Omental fat pad (tissue), 4 donors: ENCODE results near the gene DLGAP5. TPM values are rescaled to one million over a fixed set of nuclear protein-coding genes. Genes with fewer than 3 reads are reported as not detected.

ENCODE experiments used
- ATAC-seq: fragments of 150-250 bp; one replicate; pipeline ENCODE4 v1.9.1; 2016; ENCODE audit warnings: mild to moderate bottlenecking, moderate library complexity; ENCODE audit not compliant: low FRiP score
- DNase-seq: peaks from one replicate; pipeline ENCODE4 v3.0.0-alpha.2; 2019; ENCODE audit warnings: low spot score
- CTCF ChIP-seq, 3 donors: fragments of 450-650 bp; IDR thresholded peaks; one replicate each; pipeline ENCODE4 v1.5.1; 2016 to 2017; ENCODE audit warnings: antibody characterized with exemption in 3 of 3, mild to moderate bottlenecking in 3 of 3, moderate library complexity in 2 of 3
- total RNA-seq, 4 donors: library from RNA; depleted of rRNA; stranded (reverse); fragments of >200 nt; gene quantifications; one replicate each; pipeline ENCODE4 v1.1.0, GENCODE V29; 2016

The DLGAP5 gene
- total RNA-seq, 4 donors from 2014 or later, result 0.19 to 3.1 TPM; not detected in 2

GRCh38 chr14:55099756-55100155, 91.6 kb downstream of the DLGAP5 start:
- no peak for DNase-seq
- TF ChIP-seq CTCF (IDR thresholded peaks at IDR 0.05), result no peak
- no peak for ATAC-seq

GRCh38 chr14:55098561-55098898, 92.9 kb downstream of the DLGAP5 start:
- ATAC-seq (no peak), DNase-seq (no peak)
- TF ChIP-seq CTCF (IDR thresholded peaks at IDR 0.05), result no peak

Other genes starting within 250 kb of the DLGAP5 start
- gene WDHD1, start 164.5 kb downstream of the DLGAP5 start, total RNA-seq, result 1 to 10 TPM; 1.4 to 2.0 (median 1.6) TPM
- 10 to 100 TPM; 15.9 to 25.5 (median 21.2) TPM for gene SOCS4, start 164.3 kb downstream of the DLGAP5 start, total RNA-seq
- gene MAPK1IP1L, start 139.9 kb downstream of the DLGAP5 start, total RNA-seq, result 10 to 100 TPM; 32.5 to 81.3 (median 68.8) TPM
- gene LGALS3, start 62.3 kb downstream of the DLGAP5 start, total RNA-seq, result 100 to 1,000 TPM; 325 to 450 (median 349) TPM
- 10 to 100 TPM; 17.3 to 23.3 (median 18.7) TPM for gene FBXO34, start 79.8 kb upstream of the DLGAP5 start, total RNA-seq
- gene ATG14, start 220.2 kb upstream of the DLGAP5 start, total RNA-seq, result 10 to 100 TPM in 1 of 4 donors, 1 to 10 TPM in 3; 7.3 to 14.8 (median 8.0) TPM
- gene TBPL2, start 249.0 kb upstream of the DLGAP5 start, total RNA-seq, result not detected